WI38 (cell line): Measurements from ENCODE around the gene ALK.
"Not testable (repeated sequence)": the region's sequence is repeated elsewhere in the genome, so short reads cannot be mapped to it uniquely, and the experiment has no call there.

Experiments
- H3K4me3 ChIP-seq: 2 replicates; pipeline ENCODE4 v1.5.1; 2011; ENCODE audit warnings: low read depth, mild to moderate bottlenecking, control low read depth, low read length
- CTCF ChIP-seq: IDR thresholded peaks from 2 replicates; pipeline ENCODE4 v1.5.1; 2012; ENCODE audit warnings: low read depth, mild to moderate bottlenecking, control low read depth, low read length

Gene ALK

DNA sequence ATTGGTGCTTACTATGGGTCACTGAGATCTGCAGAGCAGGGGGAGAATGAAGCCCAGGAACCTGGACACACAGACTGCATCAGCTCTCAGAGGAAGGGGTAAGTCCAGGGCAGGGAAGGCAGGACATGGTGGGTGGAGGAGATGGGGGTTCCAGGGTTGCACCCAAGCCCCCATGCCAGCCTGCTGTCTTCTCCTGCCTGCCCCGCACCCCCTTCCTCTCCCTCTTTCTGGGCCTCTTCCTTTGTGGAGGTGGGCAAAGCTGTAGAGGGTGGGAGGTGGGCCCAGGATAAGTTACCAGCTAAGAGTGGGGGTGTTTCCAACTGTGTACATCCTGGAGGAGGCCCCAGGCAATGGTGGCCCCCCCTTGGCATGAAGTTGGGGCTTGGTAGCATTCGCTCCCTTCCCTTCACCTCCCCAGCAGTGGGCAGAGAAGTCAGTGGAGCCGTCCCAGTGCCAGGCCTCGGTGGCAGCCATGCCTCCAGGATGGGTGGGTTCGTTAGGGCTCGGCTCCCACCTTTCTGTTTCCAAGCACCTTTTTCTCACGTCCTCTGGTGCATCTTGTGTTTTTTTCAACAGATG lies 674.0 kb downstream of the ALK start:
- H3K4me3 ChIP-seq = no peak overlapping the region
- TF ChIP-seq CTCF = no peak

DNA sequence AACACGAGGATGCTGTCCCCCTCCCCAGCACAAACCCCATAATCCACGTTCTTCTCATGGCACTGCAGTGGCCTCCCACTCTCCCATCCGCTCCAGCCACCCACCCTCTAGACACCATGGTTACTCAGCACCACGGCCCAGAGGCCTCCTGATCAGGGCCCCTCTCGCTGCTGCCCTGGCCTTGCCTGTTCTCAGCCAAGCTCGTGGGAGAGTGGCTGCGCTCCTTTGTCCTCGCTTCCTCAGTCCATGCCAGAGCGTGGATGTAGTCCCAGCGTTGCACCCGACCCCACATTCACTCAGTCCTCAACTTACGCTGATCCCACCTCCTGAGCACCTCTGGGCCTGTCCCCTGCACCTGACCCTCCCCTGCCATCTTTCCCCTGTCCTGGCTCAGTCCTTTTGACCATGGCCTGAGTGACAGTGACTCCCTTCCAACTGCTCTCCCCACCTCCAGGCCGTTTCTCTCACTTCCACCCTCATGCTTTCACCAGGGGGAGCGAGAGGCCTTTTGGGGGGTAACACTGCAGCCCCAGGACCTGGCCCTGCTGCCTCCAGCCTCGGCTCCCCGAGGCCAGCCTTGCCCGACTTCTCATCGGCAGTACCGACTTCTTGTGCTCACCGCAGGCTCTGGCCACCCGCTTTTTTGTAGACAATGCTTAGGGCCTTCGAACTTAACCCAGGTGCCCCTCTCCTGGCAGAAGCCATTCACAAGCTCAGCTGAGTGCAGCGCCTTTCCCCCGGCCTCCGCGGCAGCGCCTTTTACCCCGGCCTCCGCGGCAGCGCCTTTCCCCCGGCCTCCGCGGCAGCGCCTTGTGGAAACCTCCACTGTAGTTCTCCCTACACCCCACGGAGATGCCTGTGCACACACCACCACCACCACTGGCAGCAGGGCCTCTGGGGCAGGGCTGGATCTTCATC lies 674.7 kb downstream of the ALK start:
- no peak for TF ChIP-seq CTCF
- H3K4me3 ChIP-seq = no peak overlapping the region

GRCh38 chr2:29245742-29246382 lies 675.5 kb downstream of the ALK start:
- no peak overlapping the region for H3K4me3 ChIP-seq
- TF ChIP-seq CTCF = no peak

- not testable (repeated sequence) for H3K4me3 ChIP-seq
Observed at GRCh38 chr2:29245035-29245741, 676.2 kb downstream of the ALK start.

- TF ChIP-seq CTCF = no peak
- no peak overlapping the region for H3K4me3 ChIP-seq
Observed at GRCh38 chr2:29242621-29243375, 678.6 kb downstream of the ALK start.

GRCh38 chr2:29241955-29242565 lies 679.3 kb downstream of the ALK start:
- no peak for TF ChIP-seq CTCF

More at GRCh38 chr2:29241955-29242565, 679.3 kb downstream of the ALK start:
- no peak overlapping the region for H3K4me3 ChIP-seq
